ENCODE results near the gene FADS2.

The FADS2 gene

DNA sequence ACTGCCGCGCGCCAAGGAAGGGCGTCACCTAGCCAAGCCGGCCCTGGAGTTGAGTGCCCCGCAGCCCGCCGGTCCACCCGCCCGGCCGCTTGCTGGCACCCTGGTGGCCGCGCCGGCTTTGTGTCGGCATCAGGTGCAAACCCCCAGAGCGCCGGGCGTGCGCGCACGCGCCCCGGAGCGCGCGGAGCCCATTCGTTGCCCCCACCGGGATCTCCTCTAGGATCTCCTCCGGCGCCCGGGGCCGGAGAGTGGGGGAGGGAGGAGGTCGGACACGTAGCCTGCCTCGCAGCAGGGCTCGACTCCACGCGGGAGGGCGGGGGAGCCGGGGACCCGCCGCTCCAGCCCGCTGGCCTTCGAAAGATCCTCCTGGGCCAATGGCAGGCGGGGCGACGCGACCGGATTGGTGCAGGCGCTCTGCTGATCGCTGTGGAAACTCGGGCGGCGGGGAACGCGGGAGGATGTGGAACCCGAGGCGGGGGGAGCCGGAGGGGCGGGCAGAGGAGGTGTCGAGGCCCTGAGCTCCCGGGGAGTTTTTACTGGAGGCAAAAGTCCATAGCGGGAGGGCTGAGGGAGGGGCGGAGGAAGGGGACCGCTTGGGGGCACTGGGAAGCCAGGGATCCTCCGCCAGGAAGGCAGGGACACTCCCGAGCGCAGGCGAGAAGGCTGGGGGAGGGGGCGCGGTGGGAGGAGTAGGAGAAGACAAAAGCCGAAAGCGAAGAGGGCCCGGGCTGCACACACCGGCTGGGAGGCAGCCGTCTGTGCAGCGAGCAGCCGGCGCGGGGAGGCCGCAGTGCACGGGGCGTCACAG lies at the start of gene FADS2:
Gene FADS2, plus strand, starts transcription at position 730 of the 808 bp plus-strand sequence. CDS start 91 bp downstream, outside the sequence.
- DNase-seq, result peak; percentile 92 to 98

DNA sequence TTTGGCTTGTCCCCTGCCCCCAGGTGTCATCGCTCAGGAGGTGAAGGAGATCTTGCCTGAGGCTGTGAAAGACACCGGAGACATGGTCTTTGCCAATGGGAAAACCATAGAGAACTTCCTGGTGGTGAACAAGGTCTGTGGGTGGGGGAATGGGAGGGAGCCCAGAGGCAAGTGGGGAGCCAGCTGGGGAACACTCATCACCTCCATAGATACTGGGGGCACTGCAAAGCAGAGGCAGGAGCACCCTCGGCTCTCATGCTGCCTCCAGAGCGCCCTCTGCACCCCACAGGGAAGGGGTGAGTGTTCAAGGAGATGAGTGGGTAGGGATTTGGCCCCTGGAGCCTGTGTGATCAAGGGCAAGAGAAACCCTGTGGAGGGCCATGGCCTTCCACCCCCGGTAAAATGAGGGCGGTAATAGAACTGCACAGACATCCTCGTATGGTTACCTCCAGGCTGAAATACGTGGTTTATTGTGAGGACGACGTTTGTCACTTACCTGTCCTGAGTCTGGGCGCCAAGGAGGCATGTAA lies 49.7 kb upstream of the FADS2 start:
- no peak for DNase-seq

DNA sequence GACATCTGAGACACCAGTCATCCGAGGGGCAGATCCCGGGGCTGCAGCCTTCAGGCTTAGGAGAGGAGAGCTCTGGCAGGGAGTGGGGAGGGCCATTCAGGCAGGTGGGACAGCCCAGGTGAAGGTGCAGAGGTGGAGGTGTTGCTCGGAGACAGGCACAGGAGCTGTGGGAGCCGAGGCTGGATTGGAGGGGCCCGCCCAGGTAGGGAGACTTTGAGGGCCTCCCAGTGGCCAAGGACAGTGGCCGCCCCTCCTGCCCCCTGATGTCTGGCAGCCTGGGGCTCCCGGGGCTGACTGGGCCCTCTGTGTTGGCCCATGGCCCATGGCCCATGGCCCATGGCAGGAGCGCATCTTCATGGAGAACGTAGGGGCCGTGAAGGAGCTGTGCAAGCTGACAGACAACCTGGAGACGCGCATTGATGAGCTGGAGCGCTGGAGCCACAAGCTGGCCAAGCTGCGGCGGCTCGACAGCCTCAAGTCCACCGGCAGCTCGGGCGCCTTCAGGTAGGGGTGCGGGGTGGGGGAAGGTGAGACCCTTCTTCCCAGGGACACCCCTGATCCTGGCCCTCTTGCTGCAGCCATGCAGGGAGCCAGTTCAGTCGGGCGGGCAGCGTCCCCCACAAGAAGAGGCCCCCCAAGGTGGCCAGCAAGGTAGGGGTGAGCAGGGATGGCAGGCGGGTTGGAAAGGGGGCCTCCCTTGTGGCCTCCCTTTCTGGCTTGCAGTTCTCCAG lies 49.0 kb upstream of the FADS2 start:
- no peak for DNase-seq

DNA sequence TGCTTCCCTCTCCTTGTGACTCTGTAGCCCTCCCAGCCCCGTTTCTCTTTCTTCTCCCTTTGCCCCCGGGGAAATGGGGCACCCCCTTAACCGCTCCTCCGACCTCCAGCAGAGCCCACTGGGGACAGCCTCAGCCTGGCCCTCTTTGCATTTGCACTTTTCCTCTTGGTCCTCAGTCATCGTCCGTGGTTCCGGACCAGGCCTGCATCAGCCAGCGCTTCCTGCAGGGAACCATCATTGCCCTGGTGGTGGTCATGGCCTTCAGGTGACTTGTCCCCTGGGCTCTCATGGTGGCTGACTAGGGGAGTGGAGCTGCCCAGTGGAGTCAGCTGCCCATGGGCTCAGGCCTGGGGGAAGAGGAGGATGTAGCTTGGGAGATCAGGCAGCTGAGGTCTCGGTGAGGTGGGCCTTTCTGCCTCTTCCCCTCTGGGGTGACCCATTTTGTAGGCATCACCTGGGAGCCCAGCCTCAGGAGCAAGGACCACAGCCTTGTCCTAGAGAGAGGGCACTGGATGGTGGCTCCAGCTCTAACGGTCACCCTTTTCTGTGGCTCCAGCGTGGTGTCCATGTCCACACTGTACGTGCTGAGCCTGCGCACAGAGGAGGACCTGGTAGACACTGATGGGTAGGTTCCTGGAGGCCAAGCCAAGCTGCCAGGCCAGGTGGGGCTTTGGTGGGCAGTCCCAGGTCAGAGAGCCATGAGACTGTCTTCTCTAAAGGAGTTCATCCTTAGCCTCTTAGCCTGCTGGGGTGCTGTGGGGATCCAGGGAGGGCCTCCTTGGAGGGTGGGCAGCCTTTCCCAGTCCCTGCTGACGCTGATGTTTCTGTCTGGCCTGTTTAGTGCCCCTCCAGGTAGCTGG lies 48.2 kb upstream of the FADS2 start:
- DNase-seq, result no peak

DNA sequence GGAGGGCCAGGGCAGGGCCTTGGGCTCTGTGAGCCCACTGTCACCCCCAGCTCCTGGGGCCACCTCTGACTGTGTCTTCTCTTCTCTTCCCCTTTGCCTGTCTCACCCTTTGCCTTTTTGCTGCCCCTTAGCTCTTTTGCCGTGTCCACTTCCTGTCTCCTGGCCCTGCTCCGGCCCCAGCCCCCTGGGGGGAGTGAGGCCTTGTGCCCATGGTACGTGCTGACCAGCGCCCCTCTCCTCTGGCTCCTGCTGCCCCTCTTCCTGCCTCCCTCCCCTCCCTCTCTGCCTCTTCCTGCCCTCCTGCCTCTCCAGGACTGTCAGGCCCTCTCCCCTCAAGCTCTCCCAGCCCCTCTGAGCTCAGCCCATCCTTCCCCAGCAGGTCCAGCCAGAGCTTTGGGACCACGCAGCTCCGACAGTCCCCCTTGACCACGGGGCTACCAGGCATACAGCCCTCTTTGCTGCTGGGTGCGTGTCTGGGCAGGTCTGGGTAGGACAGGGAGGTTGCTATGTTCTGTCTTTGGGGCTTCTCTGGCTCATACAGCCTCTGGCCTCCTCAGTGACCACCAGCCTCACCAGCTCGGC lies 47.4 kb upstream of the FADS2 start:
- DNase-seq, result no peak

DNA sequence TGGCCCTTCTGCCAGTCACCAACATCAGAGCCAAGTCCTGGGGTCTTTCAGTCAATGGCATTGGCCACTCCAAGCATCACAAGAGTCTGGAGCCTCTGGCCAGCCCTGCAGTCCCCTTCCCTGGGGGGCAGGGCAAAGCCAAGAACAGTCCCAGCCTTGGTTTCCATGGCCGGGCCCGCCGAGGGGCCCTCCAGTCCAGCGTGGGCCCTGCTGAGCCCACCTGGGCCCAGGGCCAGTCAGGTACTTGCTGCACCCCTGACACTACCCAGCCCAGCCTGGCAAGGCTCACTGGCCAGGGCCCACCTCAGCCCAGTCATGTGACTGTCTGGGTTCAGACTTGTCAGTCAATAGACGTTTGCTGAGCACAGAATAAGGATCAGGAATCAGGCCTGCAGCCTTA lies 46.5 kb upstream of the FADS2 start:
- no peak for DNase-seq

DNA sequence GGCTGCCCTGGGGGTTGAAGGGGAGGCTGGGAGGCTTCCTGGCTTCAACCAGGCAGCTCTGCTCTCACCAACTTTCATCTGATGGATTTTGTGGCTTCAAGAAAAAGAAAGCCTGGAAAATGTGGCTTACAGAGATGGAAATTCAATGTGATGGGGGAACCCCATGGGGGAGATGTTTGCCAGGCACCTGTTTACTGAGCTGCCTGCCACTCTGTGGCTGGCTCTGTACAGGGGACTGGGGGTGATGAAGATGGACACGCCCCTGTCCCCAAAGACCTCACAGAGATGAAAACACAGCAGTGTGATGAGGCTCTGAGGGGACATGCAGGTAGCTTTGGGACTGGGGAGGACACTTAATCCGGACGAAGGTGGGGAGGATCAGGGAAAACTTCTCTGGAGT lies 45.8 kb upstream of the FADS2 start:
- DNase-seq, result no peak

DNA sequence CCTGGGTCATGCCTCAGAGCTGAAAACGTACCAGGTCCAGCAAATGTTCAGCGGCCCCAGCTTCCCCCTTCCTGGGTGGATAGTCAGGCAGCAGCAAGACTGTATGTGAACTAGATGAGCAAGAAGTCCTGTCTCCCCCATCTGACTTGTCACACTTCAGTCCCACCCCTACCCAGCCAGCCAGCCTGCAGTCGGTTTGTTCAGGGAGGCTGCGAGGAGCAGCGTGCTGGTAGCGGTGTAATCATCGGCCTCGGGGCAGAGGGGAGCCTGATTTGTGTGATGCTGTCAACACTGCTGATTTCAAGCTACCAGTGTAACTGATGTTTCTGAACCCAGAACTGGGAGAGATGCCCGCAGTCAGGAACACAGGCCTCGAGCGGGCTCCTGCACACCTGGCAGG lies 45.3 kb upstream of the FADS2 start:
- DNase-seq, result no peak

DNA sequence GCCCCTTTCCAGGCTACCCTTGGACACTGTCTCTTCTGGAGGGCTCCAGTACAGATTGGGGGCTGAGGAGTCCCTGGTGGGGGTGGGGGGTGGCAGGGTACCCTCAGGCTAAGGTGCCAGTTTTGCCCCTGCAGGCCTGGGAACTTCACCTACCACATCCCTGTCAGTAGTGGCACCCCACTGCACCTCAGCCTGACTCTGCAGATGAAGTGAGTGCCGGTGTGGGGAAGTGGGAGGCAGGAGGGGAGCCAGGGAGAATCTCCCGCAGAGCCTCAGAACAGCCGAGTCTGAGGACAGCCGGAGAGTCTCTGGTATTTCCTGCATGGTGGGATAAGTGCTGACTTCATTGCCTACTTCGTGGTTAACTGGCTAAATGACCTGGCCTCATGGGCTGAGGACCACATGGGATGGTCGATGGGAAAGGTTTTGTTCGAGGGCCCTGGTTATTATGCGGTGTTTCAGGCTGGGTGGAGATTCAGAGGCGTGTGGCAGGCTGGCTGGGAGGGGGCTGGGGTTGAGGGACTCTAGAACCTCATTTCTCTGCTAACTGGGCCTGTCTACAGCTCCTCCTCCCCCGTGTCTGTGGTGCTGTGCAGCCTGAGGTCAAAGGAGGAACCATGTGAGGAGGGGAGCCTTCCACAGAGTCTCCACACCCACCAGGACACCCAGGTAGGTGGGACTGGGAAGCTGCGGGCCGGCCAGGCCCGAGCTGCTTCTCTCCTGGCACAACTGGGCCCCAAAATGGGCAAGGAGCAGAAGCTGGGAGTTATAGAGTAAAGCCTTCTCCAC lies 44.2 kb upstream of the FADS2 start:
- no peak for DNase-seq

DNA sequence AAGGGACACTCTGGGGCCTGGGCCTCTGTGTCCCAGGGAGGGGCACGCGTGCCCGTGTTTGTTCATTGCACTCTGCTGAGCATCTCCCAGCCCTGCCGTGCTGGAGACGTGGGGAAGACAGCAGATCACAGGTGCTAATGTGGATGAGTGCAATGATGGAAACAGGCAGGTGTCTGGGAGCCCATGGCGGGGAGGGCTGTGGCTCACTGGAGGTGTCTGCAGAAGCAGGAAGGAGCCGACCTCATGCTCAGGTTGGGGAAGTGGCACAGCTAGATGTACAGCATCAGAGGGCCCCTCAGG lies 43.6 kb upstream of the FADS2 start:
- DNase-seq, result no peak

DNA sequence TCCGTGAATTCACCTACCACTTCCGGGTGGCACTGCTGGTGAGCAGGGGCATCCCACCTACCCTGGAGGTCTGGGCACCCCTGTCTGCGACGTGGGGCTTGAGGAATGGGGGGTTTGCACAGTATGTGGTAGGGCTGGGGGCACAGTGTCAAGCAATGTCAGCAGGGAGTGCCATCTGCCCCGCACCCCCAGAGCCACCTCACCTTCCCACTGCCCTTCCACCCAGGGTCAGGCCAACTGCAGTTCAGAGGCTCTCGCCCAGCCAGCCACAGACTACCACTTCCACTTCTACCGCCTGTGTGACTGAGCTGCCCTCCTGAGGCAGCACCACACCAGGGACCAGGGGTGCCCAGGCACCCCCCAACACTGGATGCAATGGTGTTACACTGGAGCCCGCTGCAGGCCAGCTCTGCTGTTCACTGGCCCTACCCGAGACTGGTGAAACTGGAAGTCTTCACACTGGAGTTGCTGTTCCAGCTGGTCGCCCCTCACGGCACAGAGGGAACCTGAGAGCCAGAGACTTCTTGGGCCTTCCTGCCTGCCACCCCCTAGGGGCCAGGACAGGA lies 42.2 kb upstream of the FADS2 start:
- DNase-seq, result no peak

DNA sequence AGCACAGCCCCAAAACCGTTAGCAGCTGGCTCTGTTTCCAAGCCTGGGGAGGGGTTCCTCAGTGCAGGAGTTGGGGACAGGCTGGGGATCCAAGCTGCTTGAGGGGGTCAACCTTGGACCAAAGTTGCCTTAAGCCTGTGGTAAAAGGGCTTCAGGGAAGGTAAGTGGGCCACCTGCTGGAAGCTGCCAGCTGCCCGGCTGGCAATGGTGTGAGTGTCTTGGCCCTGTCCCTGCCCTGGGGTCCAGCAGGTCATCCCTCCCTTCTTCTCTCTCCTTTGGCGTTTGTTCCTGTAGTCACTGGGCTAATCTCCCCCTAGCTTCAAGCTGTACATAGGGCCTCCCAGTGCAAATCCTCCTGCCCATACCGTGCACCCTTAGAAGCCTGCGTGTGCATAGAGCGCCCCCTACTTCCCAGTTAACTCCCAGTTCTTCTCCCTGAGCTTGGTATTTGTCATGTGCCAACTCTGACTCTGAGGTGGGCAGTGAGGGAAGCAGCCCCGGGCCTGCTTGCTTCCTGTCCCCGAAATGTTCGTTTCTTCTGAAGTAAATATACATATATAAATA lies 40.1 kb upstream of the FADS2 start:
- peak in 1 of 2 experiments; percentile 50 for DNase-seq

DNA sequence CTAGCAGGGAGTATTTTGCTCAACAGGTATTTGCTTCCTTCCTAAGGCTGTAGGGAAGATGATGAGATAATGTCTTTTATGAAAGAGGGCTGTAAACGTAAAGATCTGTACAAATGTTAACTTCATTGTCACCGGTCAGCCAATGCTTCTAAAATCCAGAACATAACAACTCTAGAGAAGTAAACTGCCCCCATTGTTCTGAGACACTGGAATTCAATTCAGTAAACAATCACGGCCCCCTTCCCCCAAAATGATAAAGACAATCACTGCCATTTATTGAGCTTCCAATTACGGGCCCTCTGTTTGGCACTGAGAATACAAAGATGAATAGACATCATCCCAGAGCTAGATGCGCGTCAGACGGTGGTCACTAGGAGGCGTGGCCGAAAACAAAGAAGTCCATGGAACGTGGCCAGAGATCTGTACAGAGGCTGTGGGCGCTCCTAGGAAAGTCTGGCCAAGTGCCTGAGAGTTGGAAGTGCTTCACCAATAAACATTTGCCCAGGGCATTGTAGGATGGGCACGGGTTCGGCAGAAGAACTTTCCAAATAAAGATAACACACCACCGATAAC lies 36.3 kb upstream of the FADS2 start:
- peak; percentile 30 to 38 for DNase-seq

DNA sequence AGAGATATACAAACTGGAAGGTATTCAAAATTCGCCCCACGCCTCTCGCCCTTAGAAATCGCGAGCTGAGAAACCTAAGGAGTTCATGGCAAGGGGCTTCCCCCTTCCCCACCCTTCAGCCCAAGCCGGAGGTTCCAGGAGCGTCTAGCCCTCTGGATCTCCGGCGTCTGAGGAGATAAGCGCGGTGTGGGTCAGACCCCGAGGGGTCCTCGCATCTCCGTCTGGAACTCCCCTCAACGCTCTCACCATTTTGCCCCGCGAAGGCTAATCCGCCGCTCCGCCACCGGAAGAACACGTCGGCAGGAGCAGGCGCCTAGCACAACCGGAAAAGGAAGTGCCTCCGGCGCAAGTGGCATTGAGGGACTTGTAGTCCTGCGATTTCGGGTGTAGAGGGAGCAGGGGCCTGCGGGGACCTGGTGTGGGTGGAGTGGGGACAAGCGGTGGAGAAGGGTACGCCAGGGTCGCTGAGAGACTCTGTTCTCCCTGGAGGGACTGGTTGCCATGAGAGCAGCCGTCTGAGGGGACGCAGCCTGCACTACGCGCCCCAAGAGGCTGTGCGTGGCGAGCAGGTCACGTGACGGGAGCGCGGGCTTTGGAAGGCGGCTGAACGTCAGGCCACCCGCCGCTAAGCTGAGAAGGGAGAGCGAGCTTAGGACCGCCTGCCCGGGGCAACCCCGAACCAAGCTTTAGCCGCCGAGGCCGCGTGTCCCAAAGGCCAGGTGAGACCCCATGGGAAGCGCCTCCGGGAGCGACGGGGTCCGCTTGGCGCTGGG lies 35.6 kb upstream of the FADS2 start, which contains the start of the genes FEN1 and TMEM258:
Gene FEN1, plus strand, starts transcription at position 602 of the 773 bp plus-strand sequence. CDS start 2,451 bp downstream, outside the sequence.
Gene TMEM258, minus strand, starts transcription at position 290 of the 773 bp plus-strand sequence. Its CDS starts 41 bp downstream, at position 249.
- peak; percentile 75 to 90 for DNase-seq

DNA sequence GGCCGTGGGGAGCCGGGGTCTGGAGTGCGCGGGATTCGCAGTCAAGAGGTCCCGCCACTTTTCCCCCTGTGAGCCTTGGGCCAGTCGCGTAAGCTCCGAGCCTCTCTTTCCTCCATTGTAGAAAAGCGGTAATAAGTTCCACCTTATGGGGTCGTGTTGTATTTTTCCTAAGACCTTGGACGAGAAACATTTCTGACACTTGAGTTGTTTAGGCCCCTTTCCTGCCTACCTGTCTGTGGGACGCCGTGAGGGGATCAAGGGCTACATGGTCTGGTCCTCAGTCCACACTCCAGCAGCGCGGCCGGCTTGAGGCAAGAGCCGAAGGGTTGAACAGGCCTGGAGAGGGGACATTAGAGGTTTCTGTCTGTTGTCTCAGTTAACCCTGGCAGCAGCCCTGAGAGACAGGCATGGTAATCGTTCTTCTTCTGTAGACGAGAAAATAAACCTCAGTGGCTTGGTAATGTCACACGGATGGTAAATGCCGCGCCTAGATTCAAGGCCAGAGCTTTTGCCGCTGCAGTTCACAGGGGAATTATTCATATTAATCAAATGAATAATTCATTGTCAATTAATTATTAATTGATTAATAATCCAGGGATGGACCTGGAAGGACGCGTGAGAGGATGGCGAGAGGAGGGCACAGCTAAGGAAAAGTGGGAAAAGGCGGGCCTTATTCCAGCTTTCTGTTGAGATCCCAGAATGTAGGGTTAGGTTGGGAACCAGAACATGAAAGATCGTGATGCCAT lies 34.8 kb upstream of the FADS2 start:
- peak in 1 of 2 experiments; percentile 19 for DNase-seq

DNA sequence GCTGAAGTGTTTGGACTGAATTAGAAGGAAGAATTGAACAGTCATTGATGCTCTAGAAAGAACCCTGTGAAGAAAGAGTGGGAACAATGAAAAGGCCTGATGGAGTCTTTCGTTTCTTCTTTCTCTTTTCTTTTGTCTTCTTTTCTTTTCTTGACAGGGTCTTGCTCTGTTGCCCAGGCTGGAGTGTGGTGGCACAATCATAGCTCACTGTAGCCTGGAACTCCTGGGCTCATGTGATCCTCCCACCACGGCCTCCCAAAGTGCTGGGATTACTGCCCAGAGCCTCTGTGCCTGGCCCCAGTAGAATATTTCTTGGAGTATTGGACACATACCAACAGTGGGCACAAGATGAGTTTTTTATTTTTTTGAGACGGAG lies 34.3 kb upstream of the FADS2 start:
- no peak for DNase-seq

DNA sequence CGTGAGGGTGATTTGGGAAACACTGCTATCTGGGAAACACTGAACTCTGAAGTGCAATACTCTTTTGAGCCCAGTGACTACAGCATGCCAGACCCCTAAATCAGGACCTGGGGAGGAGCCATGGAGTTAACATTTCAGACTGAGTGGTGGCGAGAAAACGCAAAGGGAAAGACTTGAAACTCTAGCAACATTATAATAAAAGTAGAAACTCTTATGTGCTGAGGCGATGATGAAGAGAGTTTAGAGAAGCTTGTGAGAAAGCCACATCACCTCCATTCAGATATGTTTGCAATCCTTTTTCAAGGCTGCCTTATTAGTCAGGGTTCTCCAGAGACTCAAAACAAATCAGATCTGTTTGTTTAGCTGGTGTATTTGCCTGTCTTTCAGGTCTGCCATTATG lies 33.5 kb upstream of the FADS2 start:
- DNase-seq, result no peak

DNA sequence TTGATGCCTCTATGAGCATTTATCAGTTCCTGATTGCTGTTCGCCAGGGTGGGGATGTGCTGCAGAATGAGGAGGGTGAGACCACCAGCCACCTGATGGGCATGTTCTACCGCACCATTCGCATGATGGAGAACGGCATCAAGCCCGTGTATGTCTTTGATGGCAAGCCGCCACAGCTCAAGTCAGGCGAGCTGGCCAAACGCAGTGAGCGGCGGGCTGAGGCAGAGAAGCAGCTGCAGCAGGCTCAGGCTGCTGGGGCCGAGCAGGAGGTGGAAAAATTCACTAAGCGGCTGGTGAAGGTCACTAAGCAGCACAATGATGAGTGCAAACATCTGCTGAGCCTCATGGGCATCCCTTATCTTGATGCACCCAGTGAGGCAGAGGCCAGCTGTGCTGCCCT lies 32.6 kb upstream of the FADS2 start:
- no peak for DNase-seq

DNA sequence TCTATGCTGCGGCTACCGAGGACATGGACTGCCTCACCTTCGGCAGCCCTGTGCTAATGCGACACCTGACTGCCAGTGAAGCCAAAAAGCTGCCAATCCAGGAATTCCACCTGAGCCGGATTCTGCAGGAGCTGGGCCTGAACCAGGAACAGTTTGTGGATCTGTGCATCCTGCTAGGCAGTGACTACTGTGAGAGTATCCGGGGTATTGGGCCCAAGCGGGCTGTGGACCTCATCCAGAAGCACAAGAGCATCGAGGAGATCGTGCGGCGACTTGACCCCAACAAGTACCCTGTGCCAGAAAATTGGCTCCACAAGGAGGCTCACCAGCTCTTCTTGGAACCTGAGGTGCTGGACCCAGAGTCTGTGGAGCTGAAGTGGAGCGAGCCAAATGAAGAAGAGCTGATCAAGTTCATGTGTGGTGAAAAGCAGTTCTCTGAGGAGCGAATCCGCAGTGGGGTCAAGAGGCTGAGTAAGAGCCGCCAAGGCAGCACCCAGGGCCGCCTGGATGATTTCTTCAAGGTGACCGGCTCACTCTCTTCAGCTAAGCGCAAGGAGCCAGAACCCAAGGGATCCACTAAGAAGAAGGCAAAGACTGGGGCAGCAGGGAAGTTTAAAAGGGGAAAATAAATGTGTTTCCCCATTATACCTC lies 32.1 kb upstream of the FADS2 start:
- DNase-seq, result no peak
